K562 (cell line): ENCODE results near the gene PAFAH2. TPM values are rescaled to one million over a fixed set of nuclear protein-coding genes. Genes with fewer than 3 reads are reported as not detected.

ENCODE experiments used
- ATAC-seq: fragments of 200-7000 bp; cut with Tn5 transposase; 3 replicates; pipeline ENCODE4 v1.9.1; 2020; ENCODE audit warnings: moderate library complexity
- BruUV-seq: library from RNA; stranded (reverse); fragments of 400-500 nt; replicated peaks from 2 replicates; lab custom pipeline; 2021; lab: Mats Ljungman, UMichigan
- CTCF ChIA-PET: fragments of 300-600 bp; formaldehyde crosslinking; extraction: SDS; loops from one replicate; lab custom pipeline; 2021; ENCODE audit warnings: low intra/inter-chr PET ratio; lab: Yijun Ruan, JAX
- POLR2A ChIA-PET: fragments of 300-600, 350-650 bp; sonication (Branson Sonifier 250); formaldehyde crosslinking; extraction: SDS; loops from one replicate; lab custom pipeline; 2021; ENCODE audit warnings: antibody characterized with exemption, inconsistent platforms; lab: Yijun Ruan, JAX
- DNase-seq, 4 experiments: peaks; one replicate each; pipeline versions ENCODE4 v3.0.0 to v3.0.0-alpha.2; 2011 to 2018; ENCODE audit warnings: low spot score in 3 of 4, mixed read lengths in 3 of 4; ENCODE audit errors: extremely low read depth in 1 of 4
- FAIRE-seq: peaks from 2 replicates; lab custom pipeline; 2011; peaks lifted over from hg19 to GRCh38; lab: Jason Lieb, UNC
- H2AFZ ChIP-seq: 2 replicates; pipeline ENCODE4 v1.6.0; 2011; ENCODE audit warnings: low read depth, low read length, control low read depth, inconsistent platforms
- H3K27ac ChIP-seq: fragments of 200-600 bp; 3 replicates; pipeline ENCODE4 v1.8.0; 2011; ENCODE audit warnings: low read depth, mild to moderate bottlenecking, control low read depth, inconsistent platforms, low read length, moderate library complexity, mixed read lengths; ENCODE audit errors: extremely low read depth
- H3K27me3 ChIP-seq, 2 experiments: fragments of 300-600 bp in 1 of 2; 2 replicates in 1 of 2; 3 replicates in 1 of 2; pipeline versions ENCODE4 v1.6.0 to v1.8.0; 2011; ENCODE audit warnings: inconsistent platforms in 2 of 2, low read length in 2 of 2, mild to moderate bottlenecking in 1 of 2, mixed read lengths in 1 of 2, moderate library complexity in 1 of 2; ENCODE audit not compliant: control insufficient read depth in 2 of 2, insufficient read depth in 2 of 2
- H3K36me3 ChIP-seq: fragments of 300-600 bp; 3 replicates; pipeline ENCODE4 v1.8.0; 2011; ENCODE audit warnings: mild to moderate bottlenecking, low read length, inconsistent platforms; ENCODE audit not compliant: control insufficient read depth, insufficient read depth
- H3K4me1 ChIP-seq, 2 experiments: fragments of 200-600 bp in 1 of 2; replicated peaks in 1 of 2; 2 replicates in 1 of 2; 3 replicates in 1 of 2; pipeline versions ENCODE4 v1.5.1 to v1.8.0; 2011; ENCODE audit warnings: inconsistent platforms in 2 of 2, low read length in 2 of 2, mild to moderate bottlenecking in 1 of 2, mixed read lengths in 1 of 2, moderate library complexity in 1 of 2; ENCODE audit not compliant: control insufficient read depth in 2 of 2, insufficient read depth in 2 of 2
- H3K4me2 ChIP-seq: 2 replicates; pipeline ENCODE4 v1.6.1; 2011; ENCODE audit warnings: low read length, control low read depth, inconsistent platforms, mixed read lengths; ENCODE audit not compliant: insufficient read depth
- H3K4me3 ChIP-seq: fragments of 200-600 bp; sonication (generic), shearing (Covaris generic); 2 replicates; pipeline ENCODE4 v1.5.1; 2016; ENCODE audit warnings: control low read depth, inconsistent platforms
- H3K79me2 ChIP-seq: fragments of 200-600 bp; 3 replicates; pipeline ENCODE4 v1.8.0; 2011; ENCODE audit warnings: low read length, inconsistent platforms; ENCODE audit not compliant: control insufficient read depth, insufficient read depth
- H3K9ac ChIP-seq, 2 experiments: 2 replicates each; pipeline versions ENCODE4 v1.6.0 to v1.6.1; 2011; ENCODE audit warnings: low read depth in 2 of 2, low read length in 2 of 2, control low read depth in 1 of 2, inconsistent platforms in 1 of 2, mild to moderate bottlenecking in 1 of 2, mixed read lengths in 1 of 2; ENCODE audit not compliant: insufficient read depth in 1 of 2
- H3K9me1 ChIP-seq: one replicate; pipeline ENCODE4 v1.6.0; 2011; ENCODE audit warnings: inconsistent platforms, mild to moderate bottlenecking, low read length, moderate library complexity; ENCODE audit not compliant: control insufficient read depth, insufficient read depth
- H3K9me3 ChIP-seq: replicated peaks from 2 replicates; pipeline ENCODE4 v1.5.1; 2011; ENCODE audit warnings: low read depth, low read length, inconsistent platforms; ENCODE audit not compliant: control insufficient read depth, insufficient read depth
- H4K20me1 ChIP-seq: replicated peaks from 2 replicates; pipeline ENCODE4 v1.6.1; 2011; ENCODE audit warnings: low read length, inconsistent platforms, mixed read lengths; ENCODE audit not compliant: control insufficient read depth, insufficient read depth
- ADNP ChIP-seq: fragments of 200-800 bp; sonication (Bioruptor generic); IDR thresholded peaks from 2 replicates; pipeline ENCODE4 v1.6.1; 2016; ENCODE audit warnings: missing genetic modification characterization, missing compliant biosample characterization
- ARID2 ChIP-seq: fragments of 450-650 bp; IDR thresholded peaks from 2 replicates; pipeline ENCODE4 v1.6.1; 2017; ENCODE audit warnings: antibody characterized with exemption, mild to moderate bottlenecking
- ASH1L ChIP-seq: fragments of 450-650 bp; IDR thresholded peaks from 2 replicates; pipeline ENCODE4 v1.6.1; 2018; ENCODE audit warnings: borderline replicate concordance, mild to moderate bottlenecking, low read depth; ENCODE audit not compliant: partially characterized antibody
- BHLHE40 ChIP-seq: IDR thresholded peaks from 2 replicates; pipeline ENCODE4 v1.6.1; 2011; ENCODE audit warnings: low read length, improper control_type of control experiment
- CTBP1 ChIP-seq: fragments of 450-650 bp; IDR thresholded peaks from 2 replicates; pipeline ENCODE4 v1.6.1; 2016; ENCODE audit warnings: borderline replicate concordance
- HNRNPUL1 ChIP-seq: fragments of 200-400 bp; formaldehyde crosslinking; IDR thresholded peaks from 2 replicates; pipeline ENCODE4 v1.6.1; 2017; ENCODE audit warnings: low read length
- MAX ChIP-seq: sonication (generic); formaldehyde crosslinking; IDR thresholded peaks from 2 replicates; pipeline ENCODE4 v1.9.0; 2022; ENCODE audit warnings: mild to moderate bottlenecking, missing genetic modification reagents
- MCM2 ChIP-seq: fragments of 450-650 bp; IDR thresholded peaks from 2 replicates; pipeline ENCODE4 v1.6.1; 2017; ENCODE audit warnings: low read depth, mild to moderate bottlenecking
- MCM5 ChIP-seq: fragments of 450-650 bp; IDR thresholded peaks from 2 replicates; pipeline ENCODE4 v1.6.1; 2016; ENCODE audit warnings: low read depth
- POLR3G ChIP-seq: IDR thresholded peaks from 2 replicates; pipeline ENCODE4 v1.6.1; 2011; ENCODE audit not compliant: insufficient read length, insufficient replicate concordance; ENCODE audit errors: extremely low read depth
- SMARCE1 ChIP-seq: fragments of 450-650 bp; IDR thresholded peaks from 2 replicates; pipeline ENCODE4 v1.7.1; 2016; ENCODE audit warnings: mild to moderate bottlenecking
- SP1 ChIP-seq: sonication (generic); formaldehyde crosslinking; IDR thresholded peaks from 2 replicates; pipeline ENCODE4 v1.8.1; 2022; ENCODE audit warnings: mild to moderate bottlenecking, missing genetic modification reagents
- TFE3 ChIP-seq: fragments of 450-650 bp; formaldehyde crosslinking; IDR thresholded peaks from 2 replicates; pipeline ENCODE4 v1.4.0; 2020; ENCODE audit warnings: mild to moderate bottlenecking, mixed read lengths
- ZNF175 ChIP-seq: fragments of 200-800 bp; sonication (Bioruptor generic); IDR thresholded peaks from 2 replicates; pipeline ENCODE4 v1.6.1; 2016; ENCODE audit warnings: low read depth, mild to moderate bottlenecking, missing genetic modification characterization, missing compliant biosample characterization
- WGBS: fragments of 100-300 bp; shearing (Covaris generic); methylation state at CpG from one replicate; pipeline ENCODE4 v1.1.6; 2016; ENCODE audit warnings: low coverage, mixed read lengths; ENCODE audit not compliant: insufficient coverage; ENCODE audit errors: missing lambda C conversion rate; 5-methylcytosine and 5-hydroxymethylcytosine counted together
- in situ Hi-C: fragments of 300-500 bp; cut with MboI; formaldehyde crosslinking; loops from 4 replicates; pipeline ENCODE4 v1.15.0; 2018; ENCODE audit warnings: inconsistent platforms, mixed read lengths
- intact Hi-C: fragments of 100-400 bp; cut with micrococcal nuclease; formaldehyde crosslinking; loops from 2 replicates; pipeline ENCODE4 v1.14.2; 2022
- polyA plus RNA-seq, 8 experiments: library from polyadenylated mRNA; depleted of rRNA in 4 of 8; stranded (reverse) in 5 of 8; unstranded in 3 of 8; fragments of >200 nt; fragmentation: Nextera tagmentation in 2 of 8; fragmentation: Illumina TruSeq in 1 of 8; extraction: Ambion mirVana in 2 of 8; extraction: Trizol in 1 of 8; gene quantifications; 2 replicates each; pipeline versions ENCODE4 v1.2.1 to v1.2.3, GENCODE V29; 2011 to 2014; ENCODE audit warnings: inconsistent platforms in 1 of 8, missing spikeins in 1 of 8
- total RNA-seq, 7 experiments: library from RNA; depleted of rRNA in 6 of 7; stranded (reverse); fragments of >200 nt in 6 of 7; fragmentation: Illumina TruSeq in 2 of 7; extraction: Trizol in 2 of 7; gene quantifications; 2 replicates each; pipeline versions ENCODE4 v1.2.1 to v1.2.3, GENCODE V29; 2011 to 2021; ENCODE audit warnings: low replicate concordance in 1 of 7

The PAFAH2 gene
- total and polyA plus RNA-seq, 9 of the 15 experiments (the other 6 are each of a cell fraction or from before 2014, with no cell fraction given), result 4.2 to 10.9 (median 6.8) TPM

GRCh38 chr1:25916460-25916859 is 81.4 kb downstream of the PAFAH2 start:
- Histone ChIP-seq H3K4me1 (peaks cover 13 to 16% of the 10 kb centered on the region in 2 experiments; a peak in 4 of 5 replicates), H3K27me3 (no peaks in the 10 kb centered on the region), H3K9me3 (no peaks in the 10 kb centered on the region), H3K4me3 (no peak overlapping the region), H3K27ac (no peak overlapping the region), H3K4me2 (no peak overlapping the region), H3K79me2 (no peaks in the 10 kb centered on the region), H3K36me3 (no peaks in the 10 kb centered on the region), H2AFZ (no peak overlapping the region), H3K9me1 (no peaks in the 10 kb centered on the region), H4K20me1 (no peaks in the 10 kb centered on the region), H3K9ac (no peak overlapping the region)
- 64% methylated on average over 2 of the region's 2 CpGs for WGBS
- POLR2A ChIA-PET, result interaction anchor here (1.1 kb wide), 2 partner anchors 8 to 15 kb away, joined by 3 to 4 read pairs; no protein-coding TSS in a partner anchor
- no peak for TF ChIP-seq SP1
- BruUV-seq, result no TSS peak
- intact Hi-C loops, result no loop called here
- ATAC-seq (no peak), DNase-seq (no peak), FAIRE-seq (no peak)
- CTCF ChIA-PET, result no interaction called here
- in situ Hi-C loops, result no loop called here

GRCh38 chr1:25914074-25914995 is 83.5 kb downstream of the PAFAH2 start:
- intact Hi-C loops, result no loop called here
- TF ChIP-seq ZNF175 (CRISPR knock-in tag), result no peak
- no peak for TF ChIP-seq ADNP (tag)
- TF ChIP-seq CTBP1, result no peak
- no peak for TF ChIP-seq SMARCE1
- TF ChIP-seq BHLHE40, result peak; percentile 32; the same call in 1 of the 2 replicates
- peak; percentile 24; the same call in 1 of the 2 replicates for TF ChIP-seq TFE3 (CRISPR knock-in tag)
- no peak for TF ChIP-seq MAX (CRISPR knock-in tag)
- no peak for TF ChIP-seq HNRNPUL1
- no peak for TF ChIP-seq ARID2
- TF ChIP-seq MCM5, result no peak
- no peak for TF ChIP-seq MCM2
- no peak for TF ChIP-seq POLR3G
- TF ChIP-seq ASH1L, result no peak

More at GRCh38 chr1:25914074-25914995, 83.5 kb downstream of the PAFAH2 start:
- ATAC-seq, result no peak
- no peaks in the 10 kb centered on the region for H3K9me1 ChIP-seq
- WGBS, result 57% methylated on average over 3 of the region's 3 CpGs
- in situ Hi-C loops, result no loop called here
- peak in 1 of 4 experiments; percentile 4 for DNase-seq
- no peaks in the 10 kb centered on the region for H4K20me1 ChIP-seq
- no peaks in the 10 kb centered on the region for H3K9me3 ChIP-seq
- no peaks in the 10 kb centered on the region for H3K27me3 ChIP-seq
- 0 out of 4 replicates have a peak overlapping the region, but pooled peaks of 1 of the 2 experiments have one; percentile 10 for H3K9ac ChIP-seq
- ChIA-PET CTCF (no interaction called here), POLR2A (interaction anchor here (0.6 to 1.8 kb wide), 11 partner anchors 9 to 206 kb away, joined by 3 to 7 read pairs (median 3); no protein-coding TSS in a partner anchor)
- H3K4me3 ChIP-seq, result no peak overlapping the region
- BruUV-seq, result no TSS peak
- H3K79me2 ChIP-seq, result no peaks in the 10 kb centered on the region
- no peak overlapping the region for H3K4me2 ChIP-seq
- no peak overlapping the region for H3K27ac ChIP-seq
- FAIRE-seq, result no peak
- H2AFZ ChIP-seq, result peak overlapping the region; percentile 49
- peaks cover 6 to 14% of the 10 kb centered on the region in 2 experiments; a peak in 4 of 5 replicates for H3K4me1 ChIP-seq
- H3K36me3 ChIP-seq, result no peaks in the 10 kb centered on the region
